HUDEP-2 (cell line): ENCODE measurements around the gene HIVEP1.

Source experiments
- DNase-seq, 76 experiments: peaks; one replicate each; lab custom pipeline; 2025; ENCODE audit not compliant: unreplicated experiment in 76 of 76; lab: John Stamatoyannopoulos, UW

The HIVEP1 gene

GRCh38 chr6:12111363-12111670 lies 99.2 kb downstream of the HIVEP1 start:
- no peak for DNase-seq

GRCh38 chr6:12112540-12113189 lies 100.6 kb downstream of the HIVEP1 start:
- peak in 4 of 76 experiments; percentile 25 to 35 (median 29) for DNase-seq

GRCh38 chr6:12113190-12113577 lies 101.1 kb downstream of the HIVEP1 start:
- no peak for DNase-seq

GRCh38 chr6:12114055-12114503 lies 102.0 kb downstream of the HIVEP1 start:
- no peak for DNase-seq

- no peak for DNase-seq
These were observed 102.9 kb downstream of the HIVEP1 start for GRCh38 chr6:12115001-12115400.

GRCh38 chr6:12115492-12115891 lies 103.4 kb downstream of the HIVEP1 start:
- DNase-seq, result no peak

- DNase-seq, result no peak
These were observed 104.2 kb downstream of the HIVEP1 start for GRCh38 chr6:12116264-12116800.

GRCh38 chr6:12116978-12117377 lies 104.9 kb downstream of the HIVEP1 start:
- DNase-seq, result no peak

- no peak for DNase-seq
These were observed 106.5 kb downstream of the HIVEP1 start for GRCh38 chr6:12118607-12119006.

GRCh38 chr6:12119085-12119588 lies 107.0 kb downstream of the HIVEP1 start:
- DNase-seq, result peak in 30 of 76 experiments; percentile 6 to 56 (median 28)

GRCh38 chr6:12125396-12125795 lies 113.3 kb downstream of the HIVEP1 start:
- DNase-seq, result no peak

GRCh38 chr6:12126051-12126450 lies 113.9 kb downstream of the HIVEP1 start:
- no peak for DNase-seq

GRCh38 chr6:12129523-12129922 lies 117.4 kb downstream of the HIVEP1 start:
- DNase-seq, result no peak

- DNase-seq, result no peak
These were observed 120.5 kb downstream of the HIVEP1 start for GRCh38 chr6:12132351-12133222.

GRCh38 chr6:12134581-12134980 lies 122.5 kb downstream of the HIVEP1 start:
- no peak for DNase-seq

- no peak for DNase-seq
These were observed 122.9 kb downstream of the HIVEP1 start for GRCh38 chr6:12134991-12135390.

- no peak for DNase-seq
These were observed 124.8 kb downstream of the HIVEP1 start for GRCh38 chr6:12136905-12137304.

- DNase-seq, result peak in 34 of 76 experiments; percentile 3 to 66 (median 27)
These were observed 125.4 kb downstream of the HIVEP1 start for GRCh38 chr6:12137480-12137879.

- no peak for DNase-seq
These were observed 126.3 kb downstream of the HIVEP1 start for GRCh38 chr6:12138381-12138780.

- no peak for DNase-seq
These were observed 126.8 kb downstream of the HIVEP1 start for GRCh38 chr6:12138936-12139335.

GRCh38 chr6:12147557-12148316 lies 135.6 kb downstream of the HIVEP1 start:
- no peak for DNase-seq
